Measurements from ENCODE around the gene KISS1.

The KISS1 gene

GRCh38 chr1:204154568-204155255, 41.6 kb downstream of the KISS1 start:
- Histone ChIP-seq H3K27ac (ENCODE audit: low read length) (no peak overlapping the region), H3K9me3 (ENCODE audit: control insufficient read depth in 2 of 2, low read length in 2 of 2) (no peaks in the 10 kb centered on the region), H3K27me3 (ENCODE audit: control insufficient read depth in 1 of 2, insufficient read depth in 2 of 2, low read length in 2 of 2) (peaks cover 2 to 17% of the 10 kb centered on the region in 2 donors), H3K36me3 (ENCODE audit: control insufficient read depth in 2 of 2, insufficient read depth in 2 of 2, low read length in 2 of 2) (no peaks in the 10 kb centered on the region), H3K4me1 (ENCODE audit: control insufficient read depth, insufficient read depth, low read length) (peaks cover 13% of the 10 kb centered on the region), H3K9ac (ENCODE audit: low read length in 2 of 2) (no peak overlapping the region), H3K4me3 (ENCODE audit: low read length in 2 of 2) (no peak overlapping the region)

- Histone ChIP-seq H3K9ac (ENCODE audit: low read length in 2 of 2) (no peak overlapping the region), H3K27me3 (ENCODE audit: control insufficient read depth in 1 of 2, insufficient read depth in 2 of 2, low read length in 2 of 2) (peaks cover 2 to 17% of the 10 kb centered on the region in 2 donors), H3K9me3 (ENCODE audit: control insufficient read depth in 2 of 2, low read length in 2 of 2) (no peaks in the 10 kb centered on the region), H3K36me3 (ENCODE audit: control insufficient read depth in 2 of 2, insufficient read depth in 2 of 2, low read length in 2 of 2) (no peaks in the 10 kb centered on the region), H3K4me3 (ENCODE audit: low read length in 2 of 2) (no peak overlapping the region), H3K4me1 (ENCODE audit: control insufficient read depth, insufficient read depth, low read length) (peaks cover 13% of the 10 kb centered on the region), H3K27ac (ENCODE audit: low read length) (no peak overlapping the region)
Observed at GRCh38 chr1:204153667-204154066, 42.6 kb downstream of the KISS1 start.

GRCh38 chr1:204152310-204153044, 43.8 kb downstream of the KISS1 start:
- H3K27me3 ChIP-seq (ENCODE audit: control insufficient read depth in 1 of 2, insufficient read depth in 2 of 2, low read length in 2 of 2): peaks cover 2 to 17% of the 10 kb centered on the region in 2 donors
- no peaks in the 10 kb centered on the region for H3K9me3 ChIP-seq (ENCODE audit: control insufficient read depth in 2 of 2, low read length in 2 of 2)
- peaks cover 13% of the 10 kb centered on the region for H3K4me1 ChIP-seq (ENCODE audit: control insufficient read depth, insufficient read depth, low read length)
- no peak overlapping the region for H3K27ac ChIP-seq (ENCODE audit: low read length)
- H3K4me3 ChIP-seq (ENCODE audit: low read length in 2 of 2): peak overlapping the region; percentile 43 to 76
- peak overlapping the region; percentile 42 to 51 for H3K9ac ChIP-seq (ENCODE audit: low read length in 2 of 2)
- no peaks in the 10 kb centered on the region for H3K36me3 ChIP-seq (ENCODE audit: control insufficient read depth in 2 of 2, insufficient read depth in 2 of 2, low read length in 2 of 2)

- Histone ChIP-seq H3K9me3 (ENCODE audit: control insufficient read depth in 2 of 2, low read length in 2 of 2) (no peaks in the 10 kb centered on the region), H3K9ac (ENCODE audit: low read length in 2 of 2) (peak within 1 kb of the TSS; percentile 51), H3K4me3 (ENCODE audit: low read length in 2 of 2) (peak within 1 kb of the TSS; percentile 49 to 76), H3K27me3 (ENCODE audit: control insufficient read depth in 1 of 2, insufficient read depth in 2 of 2, low read length in 2 of 2) (peaks cover 0 to 17% of the 10 kb centered on the region in 2 donors), H3K27ac (ENCODE audit: low read length) (no peak within 1 kb of the TSS), H3K36me3 (ENCODE audit: control insufficient read depth in 2 of 2, insufficient read depth in 2 of 2, low read length in 2 of 2) (no peaks in the 10 kb centered on the region), H3K4me1 (ENCODE audit: control insufficient read depth, insufficient read depth, low read length) (peaks cover 13% of the 10 kb centered on the region)
Observed at GRCh38 chr1:204151552-204152309, 44.6 kb downstream of the KISS1 start, which contains the start of gene ETNK2. Gene ETNK2, minus strand, starts transcription at chr1:204152044. Its CDS starts 192 bp downstream, at chr1:204151852.

- Histone ChIP-seq H3K9ac (ENCODE audit: low read length in 2 of 2) (peak overlapping the region in 1 of 2 donors; percentile 51), H3K27ac (ENCODE audit: low read length) (no peak overlapping the region), H3K27me3 (ENCODE audit: control insufficient read depth in 1 of 2, insufficient read depth in 2 of 2, low read length in 2 of 2) (peaks cover 0 to 17% of the 10 kb centered on the region in 2 donors), H3K36me3 (ENCODE audit: control insufficient read depth in 2 of 2, insufficient read depth in 2 of 2, low read length in 2 of 2) (no peaks in the 10 kb centered on the region), H3K4me3 (ENCODE audit: low read length in 2 of 2) (peak overlapping the region; percentile 49 to 76), H3K9me3 (ENCODE audit: control insufficient read depth in 2 of 2, low read length in 2 of 2) (no peaks in the 10 kb centered on the region), H3K4me1 (ENCODE audit: control insufficient read depth, insufficient read depth, low read length) (peaks cover 13% of the 10 kb centered on the region)
Observed at GRCh38 chr1:204150702-204151551, 45.4 kb downstream of the KISS1 start.

- Histone ChIP-seq H3K27me3 (ENCODE audit: control insufficient read depth in 1 of 2, insufficient read depth in 2 of 2, low read length in 2 of 2) (peaks cover 0 to 17% of the 10 kb centered on the region in 2 donors), H3K27ac (ENCODE audit: low read length) (no peak overlapping the region), H3K9ac (ENCODE audit: low read length in 2 of 2) (no peak overlapping the region), H3K4me1 (ENCODE audit: control insufficient read depth, insufficient read depth, low read length) (peaks cover 13% of the 10 kb centered on the region), H3K36me3 (ENCODE audit: control insufficient read depth in 2 of 2, insufficient read depth in 2 of 2, low read length in 2 of 2) (peaks cover 0 to 2% of the 10 kb centered on the region in 2 donors), H3K4me3 (ENCODE audit: low read length in 2 of 2) (no peak overlapping the region), H3K9me3 (ENCODE audit: control insufficient read depth in 2 of 2, low read length in 2 of 2) (no peaks in the 10 kb centered on the region)
Observed at GRCh38 chr1:204149635-204150565, 46.4 kb downstream of the KISS1 start.

- no peak overlapping the region for H3K27ac ChIP-seq (ENCODE audit: low read length)
- H3K4me1 ChIP-seq (ENCODE audit: control insufficient read depth, insufficient read depth, low read length): peaks cover 13% of the 10 kb centered on the region
- H3K9ac ChIP-seq (ENCODE audit: low read length in 2 of 2): no peak overlapping the region
- no peaks in the 10 kb centered on the region for H3K9me3 ChIP-seq (ENCODE audit: control insufficient read depth in 2 of 2, low read length in 2 of 2)
- peaks cover 0 to 4% of the 10 kb centered on the region in 2 donors for H3K36me3 ChIP-seq (ENCODE audit: control insufficient read depth in 2 of 2, insufficient read depth in 2 of 2, low read length in 2 of 2)
- no peak overlapping the region for H3K4me3 ChIP-seq (ENCODE audit: low read length in 2 of 2)
- H3K27me3 ChIP-seq (ENCODE audit: control insufficient read depth in 1 of 2, insufficient read depth in 2 of 2, low read length in 2 of 2): peaks cover 0 to 11% of the 10 kb centered on the region in 2 donors
Observed at GRCh38 chr1:204149107-204149506, 47.2 kb downstream of the KISS1 start.

- H3K4me1 ChIP-seq (ENCODE audit: control insufficient read depth, insufficient read depth, low read length): peaks cover 12% of the 10 kb centered on the region
- H3K9me3 ChIP-seq (ENCODE audit: control insufficient read depth in 2 of 2, low read length in 2 of 2): no peaks in the 10 kb centered on the region
- no peak overlapping the region for H3K4me3 ChIP-seq (ENCODE audit: low read length in 2 of 2)
- peaks cover 0 to 10% of the 10 kb centered on the region in 2 donors for H3K27me3 ChIP-seq (ENCODE audit: control insufficient read depth in 1 of 2, insufficient read depth in 2 of 2, low read length in 2 of 2)
- H3K27ac ChIP-seq (ENCODE audit: low read length): no peak overlapping the region
- H3K9ac ChIP-seq (ENCODE audit: low read length in 2 of 2): no peak overlapping the region
- peaks cover 0 to 4% of the 10 kb centered on the region in 2 donors for H3K36me3 ChIP-seq (ENCODE audit: control insufficient read depth in 2 of 2, insufficient read depth in 2 of 2, low read length in 2 of 2)
Observed at GRCh38 chr1:204147406-204148383, 48.6 kb downstream of the KISS1 start.
